ENCODE results near the gene ATP5IF1. TPM values are rescaled to one million over a fixed set of nuclear protein-coding genes. Genes with fewer than 3 reads are reported as not detected.

ATP5IF1 gene
- total and polyA plus RNA-seq, 2 of the 13 experiments (the other 11 are each of a cell fraction or from before 2014, with no cell fraction given): 97.7 to 131 TPM

GRCh38 chr1:28259252-28259933 lies 23.5 kb downstream of the ATP5IF1 start, which contains the start of gene SESN2 (continued):
- no peak for TF ChIP-seq CEBPZ (IDR thresholded peaks at IDR 0.05; ENCODE audit: low read length)
- no peak for TF ChIP-seq HNRNPL (IDR thresholded peaks at IDR 0.05; ENCODE audit: low read depth, low read length)
- TF ChIP-seq, protein P1, sequence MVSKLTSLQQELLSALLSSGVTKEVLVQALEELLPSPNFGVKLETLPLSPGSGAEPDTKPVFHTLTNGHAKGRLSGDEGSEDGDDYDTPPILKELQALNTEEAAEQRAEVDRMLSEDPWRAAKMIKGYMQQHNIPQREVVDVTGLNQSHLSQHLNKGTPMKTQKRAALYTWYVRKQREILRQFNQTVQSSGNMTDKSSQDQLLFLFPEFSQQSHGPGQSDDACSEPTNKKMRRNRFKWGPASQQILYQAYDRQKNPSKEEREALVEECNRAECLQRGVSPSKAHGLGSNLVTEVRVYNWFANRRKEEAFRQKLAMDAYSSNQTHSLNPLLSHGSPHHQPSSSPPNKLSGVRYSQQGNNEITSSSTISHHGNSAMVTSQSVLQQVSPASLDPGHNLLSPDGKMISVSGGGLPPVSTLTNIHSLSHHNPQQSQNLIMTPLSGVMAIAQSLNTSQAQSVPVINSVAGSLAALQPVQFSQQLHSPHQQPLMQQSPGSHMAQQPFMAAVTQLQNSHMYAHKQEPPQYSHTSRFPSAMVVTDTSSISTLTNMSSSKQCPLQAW (CRISPR knock-in tag; IDR thresholded peaks at IDR 0.05): no peak
- peak; percentile 67 for TF ChIP-seq GATAD1 (CRISPR knock-in tag; IDR thresholded peaks at IDR 0.05)
- peak; percentile 15; the same call in 1 of the 2 replicates for TF ChIP-seq ZFP41 (CRISPR knock-in tag; IDR thresholded peaks at IDR 0.05; ENCODE audit: borderline replicate concordance)
- TF ChIP-seq POLR2A (IDR thresholded peaks at IDR 0.05; ENCODE audit: insufficient read depth in 1 of 2, low read depth in 2 of 2, low read length in 2 of 2): peak; percentile 95 to 96
- TF ChIP-seq SETDB1 (CRISPR knock-in tag; IDR thresholded peaks at IDR 0.05; ENCODE audit: borderline replicate concordance): no peak
- TF ChIP-seq ZNF839 (CRISPR knock-in tag; IDR thresholded peaks at IDR 0.05; ENCODE audit: borderline replicate concordance): no peak
- TF ChIP-seq BATF2 (CRISPR knock-in tag; IDR thresholded peaks at IDR 0.05): no peak
- TF ChIP-seq MIER2 (CRISPR knock-in tag; IDR thresholded peaks at IDR 0.05): no peak
- peak; percentile 38 for TF ChIP-seq MED1 (CRISPR knock-in tag; IDR thresholded peaks at IDR 0.05)
- no peak for TF ChIP-seq ZNF879 (CRISPR knock-in tag; IDR thresholded peaks at IDR 0.05)
- TF ChIP-seq HNF4A (CRISPR knock-in tag; IDR thresholded peaks at IDR 0.05): 0 out of 2 replicates have a peak, but pooled peaks have one; percentile 8
- no peak for TF ChIP-seq ONECUT2 (CRISPR knock-in tag; IDR thresholded peaks at IDR 0.05)
- TF ChIP-seq SPEN (CRISPR knock-in tag; IDR thresholded peaks at IDR 0.05; ENCODE audit: low read depth): 0 out of 2 replicates have a peak, but pooled peaks have one; percentile 46
- no peak for TF ChIP-seq ZBTB34 (CRISPR knock-in tag; IDR thresholded peaks at IDR 0.05)
- TF ChIP-seq SMYD3 (CRISPR knock-in tag; IDR thresholded peaks at IDR 0.05): no peak
- TF ChIP-seq RARG (CRISPR knock-in tag; IDR thresholded peaks at IDR 0.05; ENCODE audit: low read depth): no peak
- TF ChIP-seq JUN (CRISPR knock-in tag; IDR thresholded peaks at IDR 0.05): no peak
- TF ChIP-seq ETV5 (CRISPR knock-in tag; IDR thresholded peaks at IDR 0.05; ENCODE audit: borderline replicate concordance): no peak
- no peak for TF ChIP-seq NAIF1 (CRISPR knock-in tag; IDR thresholded peaks at IDR 0.05; ENCODE audit: borderline replicate concordance)
- TF ChIP-seq IRF1 (CRISPR knock-in tag; IDR thresholded peaks at IDR 0.05; ENCODE audit: low read depth): no peak
- no peak for TF ChIP-seq LCORL (IDR thresholded peaks at IDR 0.05)
- TF ChIP-seq LCORL (CRISPR knock-in tag; IDR thresholded peaks at IDR 0.05): peak; percentile 37; the same call in 1 of the 2 replicates

All from HepG2 (cell line).